Suprapubic skin (tissue), 3 donors: ENCODE results near the gene FAM204A.

Source experiments
- CTCF ChIP-seq, 2 donors: fragments of 200-600 bp in 1 of 2; fragments of 450-650 bp in 1 of 2; sonication (generic) in 1 of 2; IDR thresholded peaks; one replicate each; pipeline ENCODE4 v1.5.1; 2016 to 2019; ENCODE audit warnings: antibody characterized with exemption in 2 of 2, mild to moderate bottlenecking in 1 of 2, moderate library complexity in 1 of 2
- POLR2AphosphoS5 ChIP-seq, 3 donors: sonication (generic); formaldehyde crosslinking; IDR thresholded peaks; one replicate each; pipeline ENCODE4 v1.6.1; 2017; ENCODE audit warnings: antibody characterized with exemption in 3 of 3

DNA sequence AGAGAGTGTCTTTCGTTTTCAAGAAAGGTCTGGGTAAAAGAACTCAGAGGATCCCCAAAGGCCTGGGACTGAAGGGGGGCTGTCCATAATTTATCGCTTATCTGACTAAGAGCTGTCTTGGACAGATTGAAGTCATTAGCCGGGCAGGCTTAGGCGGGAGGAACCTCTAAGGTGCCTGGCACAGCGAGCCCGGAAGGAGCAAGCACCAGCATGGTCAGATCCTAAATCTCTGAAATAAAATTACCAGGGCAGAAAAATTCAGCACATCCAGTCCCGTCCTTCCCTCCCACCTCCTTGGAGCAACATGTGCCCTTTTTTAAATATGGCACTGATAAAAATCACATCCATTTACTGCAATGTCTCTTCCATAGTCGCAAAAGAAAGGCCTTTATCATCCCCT lies 86.8 kb downstream of the FAM204A start:
- TF ChIP-seq CTCF (IDR thresholded peaks at IDR 0.05) (no peak), POLR2AphosphoS5 (IDR thresholded peaks at IDR 0.05) (no peak)
